GM23338 (cell line): ENCODE measurements around the gene NCKIPSD. TPM values are rescaled to one million over a fixed set of nuclear protein-coding genes. Genes with fewer than 3 reads are reported as not detected.

ENCODE experiments used
- ATAC-seq: fragments of 200-7000 bp; cut with Tn5 transposase; 3 replicates; pipeline ENCODE4 v1.9.1; 2020
- DNase-seq: peaks from one replicate; pipeline ENCODE4 v3.0.0-alpha.2; 2015; ENCODE audit warnings: low spot score
- H2AFZ ChIP-seq: fragments of 200-600 bp; sonication (generic); 2 replicates; pipeline ENCODE4 v1.8.0; 2016; ENCODE audit warnings: antibody characterized with exemption, mild to moderate bottlenecking, moderate library complexity
- H3F3A ChIP-seq: fragments of 200-600 bp; sonication (generic); replicated peaks from 2 replicates; pipeline ENCODE4 v1.8.0; 2017; ENCODE audit warnings: antibody characterized with exemption, mixed run types, low read depth
- H3K27ac ChIP-seq: fragments of 200-600 bp; sonication (generic); 2 replicates; pipeline ENCODE4 v1.6.1; 2016; ENCODE audit warnings: low read depth
- H3K27me3 ChIP-seq: fragments of 200-600 bp; sonication (generic); 2 replicates; pipeline ENCODE4 v1.8.0; 2016; ENCODE audit warnings: mild to moderate bottlenecking, mixed run types, moderate library complexity; ENCODE audit not compliant: insufficient read depth
- H3K36me3 ChIP-seq: fragments of 200-600 bp; sonication (generic); 2 replicates; pipeline ENCODE4 v1.8.0; 2016; ENCODE audit warnings: mild to moderate bottlenecking; ENCODE audit not compliant: insufficient read depth
- H3K4me1 ChIP-seq: fragments of 200-600 bp; sonication (generic); 2 replicates; pipeline ENCODE4 v1.8.0; 2016; ENCODE audit warnings: mild to moderate bottlenecking, moderate library complexity; ENCODE audit not compliant: insufficient read depth
- H3K4me2 ChIP-seq: fragments of 200-600 bp; sonication (generic); 2 replicates; pipeline ENCODE4 v1.7.1; 2017; ENCODE audit warnings: mixed run types
- H3K4me3 ChIP-seq: fragments of 200-600 bp; sonication (generic); 2 replicates; pipeline ENCODE4 v1.6.1; 2016; ENCODE audit warnings: mixed run types
- H3K79me2 ChIP-seq: fragments of 200-600 bp; sonication (generic); replicated peaks from 2 replicates; pipeline ENCODE4 v1.8.0; 2017; ENCODE audit warnings: mild to moderate bottlenecking; ENCODE audit not compliant: insufficient read depth
- H3K9me2 ChIP-seq: fragments of 200-600 bp; sonication (generic); 2 replicates; pipeline ENCODE4 v1.8.0; 2017; ENCODE audit not compliant: insufficient read depth
- H4K20me1 ChIP-seq: fragments of 200-600 bp; sonication (generic); replicated peaks from 2 replicates; pipeline ENCODE4 v1.8.0; 2017; ENCODE audit warnings: mild to moderate bottlenecking; ENCODE audit not compliant: insufficient read depth
- H3K27ac Mint-ChIP-seq: 2 replicates; pipeline ENCODE4 v1.8.0; 2020; ENCODE audit warnings: inconsistent platforms, mild to moderate bottlenecking, moderate library complexity, mixed read lengths
- H3K27me3 Mint-ChIP-seq: 3 replicates; pipeline ENCODE4 v1.8.0; 2022; ENCODE audit warnings: low read depth, mild to moderate bottlenecking, moderate library complexity, mixed read lengths, inconsistent platforms; ENCODE audit not compliant: insufficient read depth, poor library complexity
- H3K36me3 Mint-ChIP-seq: 3 replicates; pipeline ENCODE4 v1.8.0; 2021; ENCODE audit warnings: low read depth, mild to moderate bottlenecking, inconsistent platforms, moderate library complexity, mixed read lengths
- H3K4me1 Mint-ChIP-seq: 3 replicates; pipeline ENCODE4 v1.8.0; 2020; ENCODE audit warnings: mild to moderate bottlenecking, inconsistent platforms, mixed read lengths
- H3K4me3 Mint-ChIP-seq: 3 replicates; pipeline ENCODE4 v1.8.0; 2021; ENCODE audit warnings: moderate library complexity, mild to moderate bottlenecking, inconsistent platforms, mixed read lengths
- H3K9me3 Mint-ChIP-seq: 3 replicates; pipeline ENCODE4 v1.8.0; 2020; ENCODE audit warnings: moderate library complexity, mild to moderate bottlenecking, inconsistent platforms, mixed read lengths
- CREB1 ChIP-seq: fragments of 250-450 bp; sonication (Bioruptor Pico); IDR thresholded peaks from 2 replicates; pipeline ENCODE4 v1.5.0; 2020; ENCODE audit warnings: low read depth, mild to moderate bottlenecking, moderate library complexity
- EZH2 ChIP-seq: fragments of 200-600 bp; sonication (generic); IDR thresholded peaks from one replicate; pipeline ENCODE4 v1.8.0; 2017; ENCODE audit warnings: antibody characterized with exemption, mild to moderate bottlenecking, low read depth; ENCODE audit not compliant: unreplicated experiment
- EZH2phosphoT487 ChIP-seq: fragments of 200-600 bp; sonication (generic); IDR thresholded peaks from one replicate; pipeline ENCODE4 v1.8.1; 2018; ENCODE audit warnings: antibody characterized with exemption; ENCODE audit not compliant: unreplicated experiment
- JUNB ChIP-seq: IDR thresholded peaks from one replicate; pipeline ENCODE4 v1.6.1; 2016; ENCODE audit warnings: antibody characterized with exemption; ENCODE audit not compliant: unreplicated experiment
- NANOG ChIP-seq: IDR thresholded peaks from 2 replicates; pipeline ENCODE4 v1.6.1; 2016; ENCODE audit warnings: antibody characterized with exemption, borderline replicate concordance
- POLR2AphosphoS5 ChIP-seq: IDR thresholded peaks from 2 replicates; pipeline ENCODE4 v1.6.1; 2016; ENCODE audit warnings: antibody characterized with exemption, low read depth
- STAT1 ChIP-seq: IDR thresholded peaks from one replicate; pipeline ENCODE4 v1.6.1; 2016; ENCODE audit warnings: antibody characterized with exemption; ENCODE audit not compliant: unreplicated experiment
- ZNF114 ChIP-seq: fragments of 250-450 bp; sonication (Bioruptor Pico); IDR thresholded peaks from 2 replicates; pipeline ENCODE4 v1.5.0; 2020; ENCODE audit warnings: mild to moderate bottlenecking, moderate library complexity
- ZNF331 ChIP-seq: fragments of 250-450 bp; sonication (Bioruptor Pico); IDR thresholded peaks from 2 replicates; pipeline ENCODE4 v1.5.0; 2020; ENCODE audit warnings: low read depth, mild to moderate bottlenecking, moderate library complexity
- polyA plus RNA-seq: library from polyadenylated mRNA; unstranded; fragments of >200 nt; fragmentation: Nextera tagmentation; extraction: Ambion mirVana; gene quantifications from 2 replicates; pipeline ENCODE4 v1.2.1, GENCODE V29; 2016
- total RNA-seq: library from RNA; depleted of rRNA; stranded (reverse); fragments of >200 nt; shearing (Covaris generic); gene quantifications from 2 replicates; pipeline ENCODE4 v1.2.3, GENCODE V29; 2014
- TF ChIP-seq, protein P1 (sequence below), 2 experiments: fragments of 200-600 bp in 1 of 2; sonication (generic) in 1 of 2; conservative IDR thresholded peaks; 2 replicates each; pipeline versions ENCODE4 v1.5.1 to v1.6.1; 2016 to 2017; ENCODE audit warnings: antibody characterized with exemption in 2 of 2, low read depth in 2 of 2, mild to moderate bottlenecking in 2 of 2, moderate library complexity in 1 of 2
- TF ChIP-seq, protein P2 (sequence below): fragments of 250-450 bp; sonication (Bioruptor Pico); IDR thresholded peaks from 2 replicates; pipeline ENCODE4 v1.5.0; 2020; ENCODE audit warnings: mild to moderate bottlenecking, moderate library complexity
- TF ChIP-seq, protein P3 (sequence below): IDR thresholded peaks from 2 replicates; pipeline ENCODE4 v1.6.1; 2016; ENCODE audit warnings: antibody characterized with exemption
- TF ChIP-seq, protein P4 (sequence below): IDR thresholded peaks from one replicate; pipeline ENCODE4 v1.6.1; 2018; ENCODE audit warnings: antibody characterized with exemption; ENCODE audit not compliant: unreplicated experiment

NCKIPSD gene
- total and polyA plus RNA-seq, 2 experiments from 2014 or later: 15.1 to 45.1 TPM

DNA sequence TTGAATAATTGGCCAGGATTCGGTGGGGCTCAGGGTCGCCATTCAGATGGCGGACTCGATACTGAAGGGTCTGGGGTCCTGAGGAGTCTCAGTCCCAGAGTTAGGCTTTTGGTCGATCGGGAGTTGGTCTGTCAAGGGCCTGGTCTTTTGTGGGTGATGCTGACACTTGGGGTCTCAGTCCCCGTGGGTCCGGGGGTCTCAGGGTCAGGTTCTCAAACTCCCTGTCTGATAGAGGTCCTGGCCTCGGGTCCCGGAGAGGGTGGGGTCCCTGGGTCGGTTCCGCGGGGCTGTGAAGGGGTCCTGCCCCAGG is 467 bp downstream of the NCKIPSD start:
- TF ChIP-seq, protein P1, sequence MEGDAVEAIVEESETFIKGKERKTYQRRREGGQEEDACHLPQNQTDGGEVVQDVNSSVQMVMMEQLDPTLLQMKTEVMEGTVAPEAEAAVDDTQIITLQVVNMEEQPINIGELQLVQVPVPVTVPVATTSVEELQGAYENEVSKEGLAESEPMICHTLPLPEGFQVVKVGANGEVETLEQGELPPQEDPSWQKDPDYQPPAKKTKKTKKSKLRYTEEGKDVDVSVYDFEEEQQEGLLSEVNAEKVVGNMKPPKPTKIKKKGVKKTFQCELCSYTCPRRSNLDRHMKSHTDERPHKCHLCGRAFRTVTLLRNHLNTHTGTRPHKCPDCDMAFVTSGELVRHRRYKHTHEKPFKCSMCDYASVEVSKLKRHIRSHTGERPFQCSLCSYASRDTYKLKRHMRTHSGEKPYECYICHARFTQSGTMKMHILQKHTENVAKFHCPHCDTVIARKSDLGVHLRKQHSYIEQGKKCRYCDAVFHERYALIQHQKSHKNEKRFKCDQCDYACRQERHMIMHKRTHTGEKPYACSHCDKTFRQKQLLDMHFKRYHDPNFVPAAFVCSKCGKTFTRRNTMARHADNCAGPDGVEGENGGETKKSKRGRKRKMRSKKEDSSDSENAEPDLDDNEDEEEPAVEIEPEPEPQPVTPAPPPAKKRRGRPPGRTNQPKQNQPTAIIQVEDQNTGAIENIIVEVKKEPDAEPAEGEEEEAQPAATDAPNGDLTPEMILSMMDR (conservative IDR thresholded peaks at IDR 0.05; ENCODE audit: low read depth in 2 of 2): no peak; a peak in 1 of 4 replicates
- TF ChIP-seq STAT1: no peak
- TF ChIP-seq JUNB: no peak
- TF ChIP-seq EZH2phosphoT487: no peak
- TF ChIP-seq, protein P2, sequence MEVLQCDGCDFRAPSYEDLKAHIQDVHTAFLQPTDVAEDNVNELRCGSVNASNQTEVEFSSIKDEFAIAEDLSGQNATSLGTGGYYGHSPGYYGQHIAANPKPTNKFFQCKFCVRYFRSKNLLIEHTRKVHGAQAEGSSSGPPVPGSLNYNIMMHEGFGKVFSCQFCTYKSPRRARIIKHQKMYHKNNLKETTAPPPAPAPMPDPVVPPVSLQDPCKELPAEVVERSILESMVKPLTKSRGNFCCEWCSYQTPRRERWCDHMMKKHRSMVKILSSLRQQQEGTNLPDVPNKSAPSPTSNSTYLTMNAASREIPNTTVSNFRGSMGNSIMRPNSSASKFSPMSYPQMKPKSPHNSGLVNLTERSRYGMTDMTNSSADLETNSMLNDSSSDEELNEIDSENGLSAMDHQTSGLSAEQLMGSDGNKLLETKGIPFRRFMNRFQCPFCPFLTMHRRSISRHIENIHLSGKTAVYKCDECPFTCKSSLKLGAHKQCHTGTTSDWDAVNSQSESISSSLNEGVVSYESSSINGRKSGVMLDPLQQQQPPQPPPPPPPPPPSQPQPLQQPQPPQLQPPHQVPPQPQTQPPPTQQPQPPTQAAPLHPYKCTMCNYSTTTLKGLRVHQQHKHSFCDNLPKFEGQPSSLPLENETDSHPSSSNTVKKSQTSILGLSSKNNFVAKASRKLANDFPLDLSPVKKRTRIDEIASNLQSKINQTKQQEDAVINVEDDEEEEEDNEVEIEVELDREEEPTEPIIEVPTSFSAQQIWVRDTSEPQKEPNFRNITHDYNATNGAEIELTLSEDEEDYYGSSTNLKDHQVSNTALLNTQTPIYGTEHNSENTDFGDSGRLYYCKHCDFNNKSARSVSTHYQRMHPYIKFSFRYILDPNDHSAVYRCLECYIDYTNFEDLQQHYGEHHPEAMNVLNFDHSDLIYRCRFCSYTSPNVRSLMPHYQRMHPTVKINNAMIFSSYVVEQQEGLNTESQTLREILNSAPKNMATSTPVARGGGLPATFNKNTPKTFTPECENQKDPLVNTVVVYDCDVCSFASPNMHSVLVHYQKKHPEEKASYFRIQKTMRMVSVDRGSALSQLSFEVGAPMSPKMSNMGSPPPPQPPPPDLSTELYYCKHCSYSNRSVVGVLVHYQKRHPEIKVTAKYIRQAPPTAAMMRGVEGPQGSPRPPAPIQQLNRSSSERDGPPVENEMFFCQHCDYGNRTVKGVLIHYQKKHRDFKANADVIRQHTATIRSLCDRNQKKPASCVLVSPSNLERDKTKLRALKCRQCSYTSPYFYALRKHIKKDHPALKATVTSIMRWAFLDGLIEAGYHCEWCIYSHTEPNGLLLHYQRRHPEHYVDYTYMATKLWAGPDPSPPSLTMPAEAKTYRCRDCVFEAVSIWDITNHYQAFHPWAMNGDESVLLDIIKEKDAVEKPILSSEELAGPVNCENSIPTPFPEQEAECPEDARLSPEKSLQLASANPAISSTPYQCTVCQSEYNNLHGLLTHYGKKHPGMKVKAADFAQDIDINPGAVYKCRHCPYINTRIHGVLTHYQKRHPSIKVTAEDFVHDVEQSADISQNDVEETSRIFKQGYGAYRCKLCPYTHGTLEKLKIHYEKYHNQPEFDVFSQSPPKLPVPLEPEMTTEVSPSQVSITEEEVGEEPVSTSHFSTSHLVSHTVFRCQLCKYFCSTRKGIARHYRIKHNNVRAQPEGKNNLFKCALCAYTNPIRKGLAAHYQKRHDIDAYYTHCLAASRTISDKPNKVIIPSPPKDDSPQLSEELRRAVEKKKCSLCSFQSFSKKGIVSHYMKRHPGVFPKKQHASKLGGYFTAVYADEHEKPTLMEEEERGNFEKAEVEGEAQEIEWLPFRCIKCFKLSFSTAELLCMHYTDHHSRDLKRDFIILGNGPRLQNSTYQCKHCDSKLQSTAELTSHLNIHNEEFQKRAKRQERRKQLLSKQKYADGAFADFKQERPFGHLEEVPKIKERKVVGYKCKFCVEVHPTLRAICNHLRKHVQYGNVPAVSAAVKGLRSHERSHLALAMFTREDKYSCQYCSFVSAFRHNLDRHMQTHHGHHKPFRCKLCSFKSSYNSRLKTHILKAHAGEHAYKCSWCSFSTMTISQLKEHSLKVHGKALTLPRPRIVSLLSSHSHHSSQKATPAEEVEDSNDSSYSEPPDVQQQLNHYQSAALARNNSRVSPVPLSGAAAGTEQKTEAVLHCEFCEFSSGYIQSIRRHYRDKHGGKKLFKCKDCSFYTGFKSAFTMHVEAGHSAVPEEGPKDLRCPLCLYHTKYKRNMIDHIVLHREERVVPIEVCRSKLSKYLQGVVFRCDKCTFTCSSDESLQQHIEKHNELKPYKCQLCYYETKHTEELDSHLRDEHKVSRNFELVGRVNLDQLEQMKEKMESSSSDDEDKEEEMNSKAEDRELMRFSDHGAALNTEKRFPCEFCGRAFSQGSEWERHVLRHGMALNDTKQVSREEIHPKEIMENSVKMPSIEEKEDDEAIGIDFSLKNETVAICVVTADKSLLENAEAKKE (CRISPR knock-in tag): no peak
- TF ChIP-seq, protein P3, sequence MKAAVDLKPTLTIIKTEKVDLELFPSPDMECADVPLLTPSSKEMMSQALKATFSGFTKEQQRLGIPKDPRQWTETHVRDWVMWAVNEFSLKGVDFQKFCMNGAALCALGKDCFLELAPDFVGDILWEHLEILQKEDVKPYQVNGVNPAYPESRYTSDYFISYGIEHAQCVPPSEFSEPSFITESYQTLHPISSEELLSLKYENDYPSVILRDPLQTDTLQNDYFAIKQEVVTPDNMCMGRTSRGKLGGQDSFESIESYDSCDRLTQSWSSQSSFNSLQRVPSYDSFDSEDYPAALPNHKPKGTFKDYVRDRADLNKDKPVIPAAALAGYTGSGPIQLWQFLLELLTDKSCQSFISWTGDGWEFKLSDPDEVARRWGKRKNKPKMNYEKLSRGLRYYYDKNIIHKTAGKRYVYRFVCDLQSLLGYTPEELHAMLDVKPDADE: no peak
- TF ChIP-seq POLR2AphosphoS5: no peak
- TF ChIP-seq, protein P4, sequence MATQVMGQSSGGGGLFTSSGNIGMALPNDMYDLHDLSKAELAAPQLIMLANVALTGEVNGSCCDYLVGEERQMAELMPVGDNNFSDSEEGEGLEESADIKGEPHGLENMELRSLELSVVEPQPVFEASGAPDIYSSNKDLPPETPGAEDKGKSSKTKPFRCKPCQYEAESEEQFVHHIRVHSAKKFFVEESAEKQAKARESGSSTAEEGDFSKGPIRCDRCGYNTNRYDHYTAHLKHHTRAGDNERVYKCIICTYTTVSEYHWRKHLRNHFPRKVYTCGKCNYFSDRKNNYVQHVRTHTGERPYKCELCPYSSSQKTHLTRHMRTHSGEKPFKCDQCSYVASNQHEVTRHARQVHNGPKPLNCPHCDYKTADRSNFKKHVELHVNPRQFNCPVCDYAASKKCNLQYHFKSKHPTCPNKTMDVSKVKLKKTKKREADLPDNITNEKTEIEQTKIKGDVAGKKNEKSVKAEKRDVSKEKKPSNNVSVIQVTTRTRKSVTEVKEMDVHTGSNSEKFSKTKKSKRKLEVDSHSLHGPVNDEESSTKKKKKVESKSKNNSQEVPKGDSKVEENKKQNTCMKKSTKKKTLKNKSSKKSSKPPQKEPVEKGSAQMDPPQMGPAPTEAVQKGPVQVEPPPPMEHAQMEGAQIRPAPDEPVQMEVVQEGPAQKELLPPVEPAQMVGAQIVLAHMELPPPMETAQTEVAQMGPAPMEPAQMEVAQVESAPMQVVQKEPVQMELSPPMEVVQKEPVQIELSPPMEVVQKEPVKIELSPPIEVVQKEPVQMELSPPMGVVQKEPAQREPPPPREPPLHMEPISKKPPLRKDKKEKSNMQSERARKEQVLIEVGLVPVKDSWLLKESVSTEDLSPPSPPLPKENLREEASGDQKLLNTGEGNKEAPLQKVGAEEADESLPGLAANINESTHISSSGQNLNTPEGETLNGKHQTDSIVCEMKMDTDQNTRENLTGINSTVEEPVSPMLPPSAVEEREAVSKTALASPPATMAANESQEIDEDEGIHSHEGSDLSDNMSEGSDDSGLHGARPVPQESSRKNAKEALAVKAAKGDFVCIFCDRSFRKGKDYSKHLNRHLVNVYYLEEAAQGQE: no peak
- no peak for TF ChIP-seq ZNF331 (CRISPR knock-in tag)
- no peak for TF ChIP-seq ZNF114
- no peak for TF ChIP-seq CREB1 (CRISPR knock-in tag)
- TF ChIP-seq NANOG: no peak
- no peak for TF ChIP-seq EZH2
- peak; percentile 6 for ATAC-seq
- peaks cover 13% of the 10 kb centered on the region for H3K79me2 ChIP-seq

More for the DNA sequence above, 467 bp downstream of the NCKIPSD start:
- H3K27me3 ChIP-seq: no peaks in the 10 kb centered on the region
- Mint-ChIP-seq H3K4me3 (peak overlapping the region; percentile 86), H3K4me1 (peaks cover 17% of the 10 kb centered on the region), H3K27me3 (peaks cover 14% of the 10 kb centered on the region), H3K9me3 (no peaks in the 10 kb centered on the region; the same call in 2 of the 3 replicates), H3K27ac (peak overlapping the region; percentile 50; the same call in 1 of the 2 replicates), H3K36me3 (peaks cover 59% of the 10 kb centered on the region)
- no peak overlapping the region for H3K27ac ChIP-seq
- H3K4me3 ChIP-seq: peak overlapping the region; percentile 89
- no peaks in the 10 kb centered on the region for H3K9me2 ChIP-seq
- H3K4me2 ChIP-seq: peak overlapping the region; percentile 91
- DNase-seq: peak; percentile 30
- H2AFZ ChIP-seq: peak overlapping the region; percentile 69; the same call in 1 of the 2 replicates
- peaks cover 39% of the 10 kb centered on the region for H3F3A ChIP-seq
- peaks cover 20% of the 10 kb centered on the region for H4K20me1 ChIP-seq
- H3K36me3 ChIP-seq: peaks cover 21% of the 10 kb centered on the region
- peaks cover 7% of the 10 kb centered on the region for H3K4me1 ChIP-seq
